H9 (cell line): ENCODE data around the gene TWF1. TPM values are rescaled to one million over a fixed set of nuclear protein-coding genes. Genes with fewer than 3 reads are reported as not detected.

Experiments used
- DNase-seq: peaks from one replicate; pipeline ENCODE4 v3.0.0-alpha.2; 2017
- H2AFZ ChIP-seq: one replicate; pipeline ENCODE4 v1.6.1; 2013; ENCODE audit warnings: mild to moderate bottlenecking, low read length, control low read depth, moderate library complexity
- H2AK5ac ChIP-seq: 2 replicates; pipeline ENCODE4 v1.6.1; 2013; ENCODE audit warnings: low read length, control low read depth, mixed read lengths; ENCODE audit not compliant: insufficient read length
- H2BK120ac ChIP-seq: one replicate; pipeline ENCODE4 v1.6.1; 2013; ENCODE audit warnings: low read depth, mild to moderate bottlenecking, low read length, control low read depth, inconsistent platforms; ENCODE audit not compliant: poor library complexity, severe bottlenecking
- H2BK12ac ChIP-seq: 2 replicates; pipeline ENCODE4 v1.6.1; 2013; ENCODE audit warnings: low read length, control low read depth, mixed read lengths, low read depth; ENCODE audit not compliant: insufficient read length
- H2BK15ac ChIP-seq: 2 replicates; pipeline ENCODE4 v1.6.1; 2013; ENCODE audit warnings: low read depth, low read length, control low read depth
- H2BK20ac ChIP-seq: one replicate; pipeline ENCODE4 v1.6.1; 2013; ENCODE audit warnings: low read depth, mild to moderate bottlenecking, low read length, control low read depth, inconsistent platforms; ENCODE audit not compliant: poor library complexity, severe bottlenecking
- H2BK5ac ChIP-seq: 2 replicates; pipeline ENCODE4 v1.6.1; 2013; ENCODE audit warnings: low read length, control low read depth, mixed read lengths; ENCODE audit not compliant: insufficient read length
- H3K14ac ChIP-seq: 2 replicates; pipeline ENCODE4 v1.6.1; 2013; ENCODE audit warnings: low read length, control low read depth; ENCODE audit not compliant: insufficient read depth
- H3K18ac ChIP-seq: 2 replicates; pipeline ENCODE4 v1.6.1; 2013; ENCODE audit warnings: low read depth, mild to moderate bottlenecking, mixed read lengths, low read length, control low read depth; ENCODE audit not compliant: insufficient read length
- H3K23ac ChIP-seq: 2 replicates; pipeline ENCODE4 v1.6.1; 2013; ENCODE audit warnings: low read length, control low read depth, mixed read lengths, low read depth; ENCODE audit not compliant: insufficient read length
- H3K23me2 ChIP-seq: 2 replicates; pipeline ENCODE4 v1.6.1; 2013; ENCODE audit warnings: low read depth, mild to moderate bottlenecking, mixed read lengths, low read length, control low read depth; ENCODE audit not compliant: insufficient read length, poor library complexity, severe bottlenecking
- H3K27ac ChIP-seq: 2 replicates; pipeline ENCODE4 v1.5.1; 2013; ENCODE audit warnings: low read length, control low read depth, mixed read lengths, low read depth; ENCODE audit not compliant: insufficient read length
- H3K27me3 ChIP-seq: 2 replicates; pipeline ENCODE4 v1.6.1; 2013; ENCODE audit warnings: low read length, control low read depth, inconsistent platforms; ENCODE audit not compliant: insufficient read depth
- H3K4ac ChIP-seq: 2 replicates; pipeline ENCODE4 v1.6.1; 2013; ENCODE audit warnings: low read depth, mild to moderate bottlenecking, control low read depth, inconsistent platforms, low read length, moderate library complexity
- H3K4me1 ChIP-seq: 2 replicates; pipeline ENCODE4 v1.6.1; 2013; ENCODE audit warnings: low read length, control low read depth, inconsistent platforms; ENCODE audit not compliant: insufficient read depth
- H3K4me2 ChIP-seq: 2 replicates; pipeline ENCODE4 v1.6.1; 2013; ENCODE audit warnings: low read length, control low read depth, mixed read lengths; ENCODE audit not compliant: insufficient read length, insufficient read depth
- H3K56ac ChIP-seq: 2 replicates; pipeline ENCODE4 v1.6.1; 2013; ENCODE audit warnings: low read depth, mild to moderate bottlenecking, mixed read lengths, low read length, control low read depth; ENCODE audit not compliant: insufficient read length
- H3K79me1 ChIP-seq: 2 replicates; pipeline ENCODE4 v1.6.1; 2013; ENCODE audit warnings: low read depth, mild to moderate bottlenecking, moderate library complexity, low read length, control low read depth, inconsistent platforms; ENCODE audit not compliant: insufficient read depth, poor library complexity, severe bottlenecking
- H3K79me2 ChIP-seq: 2 replicates; pipeline ENCODE4 v1.6.1; 2013; ENCODE audit warnings: low read length, control low read depth, inconsistent platforms; ENCODE audit not compliant: insufficient read depth
- H3K9ac ChIP-seq: 2 replicates; pipeline ENCODE4 v1.6.1; 2013; ENCODE audit warnings: low read length, control low read depth, mixed read lengths; ENCODE audit not compliant: insufficient read length; ENCODE audit errors: extremely low read depth
- H3K9me3 ChIP-seq: one replicate; pipeline ENCODE4 v1.6.1; 2013; ENCODE audit warnings: low read depth, low read length, inconsistent platforms; ENCODE audit not compliant: control insufficient read depth
- H3T11ph ChIP-seq: one replicate; pipeline ENCODE4 v1.6.1; 2013; ENCODE audit warnings: mild to moderate bottlenecking, low read length, control low read depth, inconsistent platforms
- H4K20me1 ChIP-seq: one replicate; pipeline ENCODE4 v1.6.1; 2013; ENCODE audit not compliant: control insufficient read depth, insufficient read length, insufficient read depth
- H4K5ac ChIP-seq: 2 replicates; pipeline ENCODE4 v1.6.1; 2013; ENCODE audit warnings: low read depth, mild to moderate bottlenecking, mixed read lengths, low read length, control low read depth; ENCODE audit not compliant: insufficient read length
- H4K8ac ChIP-seq: replicated peaks from 2 replicates; pipeline ENCODE4 v1.6.1; 2013; ENCODE audit warnings: low read length, control low read depth, mixed read lengths, low read depth; ENCODE audit not compliant: insufficient read length
- H4K91ac ChIP-seq: 2 replicates; pipeline ENCODE4 v1.6.1; 2013; ENCODE audit warnings: low read depth, mild to moderate bottlenecking, moderate library complexity, mixed read lengths, low read length, control low read depth; ENCODE audit not compliant: insufficient read length
- H3K27ac Mint-ChIP-seq, 3 experiments: 2 replicates in 2 of 3; 3 replicates in 1 of 3; pipeline ENCODE4 v1.8.0; 2020 to 2021; ENCODE audit warnings: mixed read lengths in 3 of 3, mild to moderate bottlenecking in 1 of 3, moderate library complexity in 1 of 3
- H3K27me3 Mint-ChIP-seq: 2 replicates; pipeline ENCODE4 v1.8.0; 2021; ENCODE audit warnings: low read depth, mild to moderate bottlenecking, moderate library complexity, mixed read lengths
- H3K36me3 Mint-ChIP-seq, 3 experiments: 2 replicates in 2 of 3; 3 replicates in 1 of 3; pipeline ENCODE4 v1.8.0; 2020 to 2021; ENCODE audit warnings: low read depth in 3 of 3, mixed read lengths in 3 of 3; ENCODE audit not compliant: insufficient read depth in 1 of 3
- H3K4me1 Mint-ChIP-seq, 2 experiments: 2 replicates each; pipeline ENCODE4 v1.8.0; 2020; ENCODE audit warnings: mixed read lengths in 2 of 2
- H3K4me3 Mint-ChIP-seq, 2 experiments: 2 replicates in 1 of 2; 3 replicates in 1 of 2; pipeline ENCODE4 v1.8.0; 2020 to 2021; ENCODE audit warnings: mild to moderate bottlenecking in 2 of 2, mixed read lengths in 2 of 2, moderate library complexity in 1 of 2
- H3K9me3 Mint-ChIP-seq, 2 experiments: 2 replicates in 1 of 2; 3 replicates in 1 of 2; pipeline ENCODE4 v1.8.0; 2020; ENCODE audit warnings: mild to moderate bottlenecking in 2 of 2, mixed read lengths in 2 of 2, moderate library complexity in 1 of 2
- WGBS: extraction: QIAGEN DNeasy Blood & Tissue Kit; methylation state at CpG from one replicate; pipeline ENCODE4 v1.1.7; 2013; ENCODE audit warnings: missing lambda C conversion rate, low lambda C conversion rate, mixed read lengths; ENCODE audit not compliant: insufficient read length; ENCODE audit errors: extremely low coverage; 5-methylcytosine and 5-hydroxymethylcytosine counted together
- total RNA-seq: library from RNA; stranded (reverse); gene quantifications from 2 replicates; pipeline ENCODE4 v1.2.1, GENCODE V29; 2021
- TF ChIP-seq, protein P1 (sequence below): fragments of 200-600 bp; sonication (generic); conservative IDR thresholded peaks from 3 replicates; pipeline ENCODE4 v1.8.0; 2021; ENCODE audit warnings: antibody characterized with exemption, mild to moderate bottlenecking

TWF1 gene
- total RNA-seq, 1 experiment from 2014 or later = 22.8 TPM

DNA sequence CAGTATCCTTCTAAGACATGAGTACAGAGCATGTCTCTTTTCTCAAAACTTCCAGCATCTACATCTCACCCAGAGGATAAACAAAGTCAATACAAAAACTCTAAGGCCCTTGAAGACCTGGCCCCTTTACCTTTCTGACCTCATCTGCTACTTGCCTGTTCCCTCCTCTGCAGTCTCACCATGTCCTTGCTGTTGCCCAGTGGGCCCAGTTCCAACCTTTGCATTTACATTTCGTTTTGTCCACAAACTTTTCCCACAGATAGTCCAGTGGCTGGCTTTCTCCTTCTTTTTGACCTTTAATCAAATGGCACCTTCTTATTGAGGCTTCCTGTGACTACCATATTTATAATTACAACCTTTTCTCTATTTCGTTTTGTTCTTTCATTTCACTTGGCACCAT is 45.7 kb downstream of the TWF1 start:
- no peak overlapping the region for H2BK120ac ChIP-seq
- no peak overlapping the region for H4K8ac ChIP-seq
- no peak overlapping the region for H4K91ac ChIP-seq
- WGBS = no CpG with 5 or more reads among the region's 2 CpGs
- H2BK15ac ChIP-seq = no peak overlapping the region
- H2AFZ ChIP-seq = no peak overlapping the region
- no peak overlapping the region for H3K23ac ChIP-seq
- TF ChIP-seq, protein P1, sequence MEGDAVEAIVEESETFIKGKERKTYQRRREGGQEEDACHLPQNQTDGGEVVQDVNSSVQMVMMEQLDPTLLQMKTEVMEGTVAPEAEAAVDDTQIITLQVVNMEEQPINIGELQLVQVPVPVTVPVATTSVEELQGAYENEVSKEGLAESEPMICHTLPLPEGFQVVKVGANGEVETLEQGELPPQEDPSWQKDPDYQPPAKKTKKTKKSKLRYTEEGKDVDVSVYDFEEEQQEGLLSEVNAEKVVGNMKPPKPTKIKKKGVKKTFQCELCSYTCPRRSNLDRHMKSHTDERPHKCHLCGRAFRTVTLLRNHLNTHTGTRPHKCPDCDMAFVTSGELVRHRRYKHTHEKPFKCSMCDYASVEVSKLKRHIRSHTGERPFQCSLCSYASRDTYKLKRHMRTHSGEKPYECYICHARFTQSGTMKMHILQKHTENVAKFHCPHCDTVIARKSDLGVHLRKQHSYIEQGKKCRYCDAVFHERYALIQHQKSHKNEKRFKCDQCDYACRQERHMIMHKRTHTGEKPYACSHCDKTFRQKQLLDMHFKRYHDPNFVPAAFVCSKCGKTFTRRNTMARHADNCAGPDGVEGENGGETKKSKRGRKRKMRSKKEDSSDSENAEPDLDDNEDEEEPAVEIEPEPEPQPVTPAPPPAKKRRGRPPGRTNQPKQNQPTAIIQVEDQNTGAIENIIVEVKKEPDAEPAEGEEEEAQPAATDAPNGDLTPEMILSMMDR = no peak
- peaks cover 5% of the 10 kb centered on the region for H3K4me1 ChIP-seq
- H3K9me3 Mint-ChIP-seq = no peaks in the 10 kb centered on the region
- 0 out of 7 replicates have a peak overlapping the region, but pooled peaks of 1 of the 3 experiments have one; percentile 0 for H3K27ac Mint-ChIP-seq
- peaks cover 38 to 49% of the 10 kb centered on the region in 2 experiments for H3K4me1 Mint-ChIP-seq
- H4K20me1 ChIP-seq = no peaks in the 10 kb centered on the region
- no peaks in the 10 kb centered on the region for H3K79me1 ChIP-seq
- no peak overlapping the region for H2BK20ac ChIP-seq
- no peaks in the 10 kb centered on the region for H3K27me3 ChIP-seq
- H3K36me3 Mint-ChIP-seq = no peaks in the 10 kb centered on the region
- H3K9ac ChIP-seq = no peak overlapping the region
- no peak overlapping the region for H3T11ph ChIP-seq
- peak overlapping the region in 1 of 2 experiments; percentile 40; a peak in 1 of 5 replicates for H3K4me3 Mint-ChIP-seq
- no peaks in the 10 kb centered on the region for H3K27me3 Mint-ChIP-seq
- no peaks in the 10 kb centered on the region for H3K79me2 ChIP-seq
- H3K56ac ChIP-seq = no peak overlapping the region
- H3K23me2 ChIP-seq = peaks cover 3% of the 10 kb centered on the region
- H3K27ac ChIP-seq = no peak overlapping the region
- no peak overlapping the region for H3K18ac ChIP-seq
- H3K14ac ChIP-seq = no peak overlapping the region
- H2AK5ac ChIP-seq = no peak overlapping the region
- H2BK5ac ChIP-seq = no peak overlapping the region
- no peak overlapping the region for H2BK12ac ChIP-seq
- no peak for DNase-seq
- H3K4me2 ChIP-seq = no peak overlapping the region
- no peak overlapping the region for H3K4ac ChIP-seq
- H3K9me3 ChIP-seq = no peaks in the 10 kb centered on the region
- H4K5ac ChIP-seq = no peak overlapping the region
